GM18498 (cell line): Measurements from ENCODE around the gene ZYG11B.
"Not testable (repeated sequence)": the region's sequence is repeated elsewhere in the genome, so short reads cannot be mapped to it uniquely, and the experiment has no call there.

Experiments
- ATAC-seq: cut with Tn5 transposase; IDR thresholded peaks from one replicate; pipeline ENCODE4 v1.9.1; 2021; ENCODE audit warnings: mild to moderate bottlenecking, moderate library complexity; ENCODE audit not compliant: unreplicated experiment

The ZYG11B gene

DNA sequence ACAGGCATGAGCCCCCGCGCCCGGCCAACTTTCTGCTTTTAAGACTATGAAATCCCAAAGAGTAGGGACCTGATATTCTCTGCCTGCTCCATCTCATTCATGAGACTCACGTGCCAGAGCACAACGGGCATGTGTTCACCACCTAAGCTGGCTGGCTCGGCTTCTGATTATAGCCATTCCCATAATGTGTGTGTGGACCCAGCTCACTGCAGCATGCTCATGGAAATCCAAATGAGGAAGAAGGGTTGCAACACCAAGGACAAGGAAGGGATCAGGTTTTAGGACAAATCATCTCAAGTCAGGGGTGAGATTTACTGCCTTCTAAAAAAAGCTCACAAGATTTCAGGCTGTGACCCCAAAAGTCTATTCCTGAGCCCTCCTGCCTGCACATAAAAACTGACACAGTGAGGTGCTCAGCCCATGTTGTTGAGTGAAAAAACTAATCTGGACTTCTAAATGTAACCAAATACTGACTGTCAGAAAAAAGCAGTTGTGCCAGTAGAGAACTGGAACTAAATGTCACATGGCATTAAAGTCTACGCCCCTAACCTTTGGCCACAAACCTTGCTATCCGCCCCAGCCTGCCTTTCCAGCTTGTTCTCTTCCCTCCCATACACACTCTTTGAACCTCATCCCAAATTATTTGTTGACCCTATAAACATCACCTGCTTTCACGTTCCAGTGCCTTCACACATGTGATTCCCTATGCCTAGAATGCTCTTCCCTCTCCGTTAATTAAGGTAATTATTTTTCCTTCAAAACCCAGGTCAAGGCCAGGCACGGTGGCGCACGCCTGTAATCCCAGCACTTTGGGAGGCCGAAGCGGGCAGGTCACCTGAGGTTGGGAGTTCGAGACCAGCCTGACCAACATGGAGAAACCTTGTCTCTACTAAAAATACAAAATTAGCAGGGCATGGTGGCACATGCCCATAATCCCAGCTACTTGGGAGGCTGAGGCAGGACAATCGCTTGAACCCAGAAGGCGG, 19.0 kb upstream of the ZYG11B start:
- no peak for ATAC-seq

DNA sequence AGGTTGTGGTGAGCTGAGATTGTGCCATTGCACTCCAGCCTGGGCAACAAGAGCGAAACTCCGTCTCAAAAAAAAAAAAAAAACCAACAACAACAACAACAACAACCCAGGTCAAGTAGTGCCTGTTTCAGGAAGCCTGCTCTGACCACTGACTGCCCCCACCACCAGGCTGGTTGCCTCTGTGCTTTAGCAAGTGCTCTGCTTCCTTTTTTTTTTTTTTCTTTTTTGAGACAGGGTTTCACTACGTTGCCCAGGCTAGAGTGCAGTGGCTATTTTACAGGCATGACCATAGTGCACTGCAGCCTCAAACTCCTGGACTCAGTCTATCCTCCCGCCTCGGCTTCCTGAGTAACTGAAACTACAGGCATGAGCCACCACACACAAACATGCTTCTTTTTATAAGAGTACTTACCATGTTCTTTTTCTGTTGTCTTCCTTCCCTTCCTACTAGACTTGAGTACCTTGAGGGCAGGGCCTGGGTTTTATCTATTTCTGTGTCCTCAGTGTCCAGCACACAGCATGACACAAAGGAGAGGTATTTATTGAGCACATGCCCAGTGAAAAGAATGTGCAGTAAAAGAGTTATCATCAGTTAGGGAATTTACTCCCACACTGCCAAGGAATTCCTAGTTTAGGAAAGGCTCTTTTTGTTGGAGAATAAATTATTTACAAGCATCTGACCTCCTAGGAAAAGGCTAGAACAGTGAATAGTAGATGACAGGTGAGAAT, 18.2 kb upstream of the ZYG11B start:
- ATAC-seq, result no peak

DNA sequence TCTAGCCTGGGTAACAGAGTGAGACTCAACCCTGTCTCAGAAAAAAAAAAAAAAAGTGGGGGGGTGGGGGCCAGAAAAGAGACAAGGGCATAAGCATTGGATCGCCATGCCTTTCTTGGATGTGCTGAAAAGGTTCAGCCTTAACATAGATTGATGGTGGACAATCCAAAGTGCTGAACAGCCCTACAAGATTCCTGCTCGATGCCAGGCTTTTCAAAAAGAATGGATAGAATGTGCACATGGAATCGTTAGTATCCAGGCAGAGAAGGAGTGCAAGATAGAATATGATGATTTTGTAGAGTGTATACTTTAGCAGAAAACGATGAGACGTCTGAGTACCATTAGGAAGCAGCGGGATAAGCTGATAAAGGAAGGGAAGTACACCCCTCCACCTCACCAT, 17.2 kb upstream of the ZYG11B start:
- no peak for ATAC-seq

DNA sequence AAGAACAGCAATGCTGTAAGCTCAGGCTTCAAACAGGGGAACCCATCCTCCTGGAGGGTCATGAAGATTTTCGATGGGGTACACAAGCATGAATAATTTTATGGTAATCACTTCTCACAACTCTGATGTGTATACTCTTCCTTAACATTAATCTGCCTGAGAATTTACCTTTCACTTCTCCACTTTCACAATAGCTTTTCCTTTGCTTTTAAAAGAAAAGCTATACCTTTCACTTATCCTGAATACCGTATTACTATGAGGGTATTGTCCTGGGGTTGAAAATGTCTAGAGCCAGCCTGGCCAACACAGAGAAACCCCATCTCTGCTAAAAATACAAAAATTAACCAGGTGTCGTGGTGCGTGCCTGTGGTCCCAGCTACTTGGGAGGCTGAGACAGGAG, 12.7 kb upstream of the ZYG11B start:
- ATAC-seq, result no peak

DNA sequence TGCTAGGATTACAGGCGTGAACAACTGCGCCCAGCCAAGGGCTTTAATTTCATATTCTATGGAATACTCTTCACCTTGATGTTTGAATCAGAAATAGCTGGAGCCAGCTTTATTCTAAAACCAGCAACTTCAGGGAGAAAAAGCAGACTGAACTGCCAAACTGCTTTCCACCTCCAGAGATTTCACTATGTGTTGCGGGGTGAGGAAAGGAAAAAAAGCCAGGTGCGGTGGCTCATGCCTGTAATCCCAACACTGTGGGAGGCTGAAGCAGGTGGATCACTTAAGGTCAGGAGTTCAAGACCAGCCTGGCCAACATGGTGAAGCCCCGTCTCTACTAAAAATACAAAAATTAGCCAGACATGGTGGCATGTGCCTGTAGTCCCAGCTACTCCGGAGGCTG, 11.0 kb upstream of the ZYG11B start:
- not testable (repeated sequence) for ATAC-seq

DNA sequence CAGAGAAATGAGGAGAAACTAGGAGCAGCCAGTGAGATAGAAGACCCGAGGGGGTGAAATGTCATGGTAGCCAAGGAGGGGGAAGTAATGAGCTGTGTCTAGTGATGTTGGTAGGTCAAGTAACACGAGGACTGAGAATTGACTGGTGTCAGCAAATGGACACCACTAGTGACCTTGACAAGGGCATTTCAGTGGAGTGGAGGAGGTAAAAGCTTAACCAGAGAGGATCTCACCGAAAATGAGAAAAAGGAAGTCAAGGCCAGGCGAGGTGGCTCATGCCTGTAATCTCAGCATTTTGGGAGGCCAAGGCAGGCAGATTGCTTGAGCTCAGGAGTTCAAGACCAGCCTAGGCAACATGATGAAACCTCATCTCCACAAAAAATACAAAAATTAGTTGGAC, 3.0 kb upstream of the ZYG11B start:
- ATAC-seq, result no peak

DNA sequence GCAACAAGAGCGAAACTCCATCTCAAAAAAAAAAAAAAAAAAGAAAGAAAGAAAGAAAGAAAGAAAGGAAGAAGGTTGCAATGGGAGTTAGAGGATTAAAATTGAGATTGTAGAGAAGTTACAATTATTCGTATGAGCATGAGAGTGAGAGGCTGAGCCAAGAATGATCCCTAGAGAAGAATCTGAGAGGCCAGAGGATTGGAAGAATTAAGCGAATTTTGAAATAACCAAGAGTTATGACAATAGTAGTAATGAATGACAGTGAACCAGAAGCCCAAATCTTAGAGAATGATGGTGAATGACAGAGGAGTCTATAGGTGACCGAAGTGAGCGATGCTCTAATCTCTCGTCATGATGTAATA, 369 bp upstream of the ZYG11B start:
- no peak for ATAC-seq

DNA sequence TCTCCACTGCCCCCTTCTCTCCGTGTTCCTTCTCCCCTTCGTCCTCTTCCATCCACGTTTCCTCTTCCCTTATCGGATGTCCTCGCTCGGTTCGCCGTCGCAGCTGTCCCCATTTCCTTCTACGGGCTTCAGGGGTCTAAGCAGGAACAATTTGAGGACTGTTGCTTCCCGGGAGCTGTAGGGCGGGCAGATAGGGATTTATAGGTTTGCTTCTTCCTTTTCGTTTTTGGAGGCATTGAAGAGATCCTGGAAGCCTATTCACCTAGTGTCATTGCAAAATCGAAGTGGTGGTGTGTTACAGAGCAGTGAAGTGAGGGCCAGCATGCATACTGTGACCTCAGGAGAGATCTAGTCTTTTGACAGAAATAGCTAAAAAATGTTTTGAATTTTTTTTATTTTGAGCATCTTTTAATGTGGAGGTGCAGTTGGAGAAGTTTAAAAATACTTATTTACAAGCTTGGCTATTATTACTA, 897 bp downstream of the ZYG11B start:
- ATAC-seq, result no peak

DNA sequence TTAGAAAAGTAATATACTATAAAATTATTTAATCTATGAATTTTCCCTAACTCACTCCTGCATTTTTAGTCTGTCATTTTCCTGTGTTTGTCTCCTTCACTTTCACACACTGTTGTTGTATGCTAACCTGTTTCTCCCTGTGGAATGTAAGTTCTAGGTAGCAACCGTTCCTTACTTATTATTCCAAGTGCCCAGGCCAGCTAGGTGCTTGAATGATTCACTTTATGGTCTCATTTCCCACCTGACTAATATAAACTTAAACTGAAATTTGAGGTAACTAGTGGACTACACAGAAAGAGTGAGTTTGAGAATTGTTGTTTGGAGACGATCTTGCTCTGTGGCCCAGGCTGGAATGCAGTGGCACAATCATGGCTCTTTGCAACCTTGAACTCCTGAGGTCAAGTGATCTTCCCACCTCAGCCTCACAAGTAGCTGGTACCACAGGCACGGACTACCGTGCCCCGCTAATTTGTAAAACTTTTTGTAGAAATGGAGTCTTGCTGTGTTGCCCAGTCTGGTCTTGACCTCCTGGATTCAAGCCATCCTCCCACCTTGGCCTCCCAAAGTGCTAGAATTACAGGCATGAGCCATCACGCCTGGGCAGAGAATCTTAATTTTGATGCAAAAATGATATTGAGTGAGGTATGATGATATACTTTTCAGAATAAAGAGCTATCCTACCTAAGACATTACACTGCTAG, 1.9 kb downstream of the ZYG11B start:
- no peak for ATAC-seq

DNA sequence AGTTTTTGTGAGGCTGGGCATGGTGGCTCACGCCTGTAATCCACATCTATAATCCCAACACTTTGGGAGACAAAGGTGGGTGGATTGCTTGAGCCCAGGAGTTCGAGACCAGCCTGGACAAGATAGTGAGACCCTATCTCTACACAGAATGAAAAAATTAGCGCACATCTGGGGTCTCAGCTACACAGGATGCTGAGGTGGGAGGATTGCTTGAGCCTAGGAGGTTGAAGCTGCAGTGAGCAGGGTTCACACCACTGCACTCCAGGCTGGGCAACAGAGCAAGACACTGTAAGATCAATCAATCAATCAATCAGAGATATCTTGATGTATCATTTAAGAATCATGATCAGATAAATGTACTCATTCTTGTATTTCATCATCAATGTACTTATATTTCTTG, 7.1 kb downstream of the ZYG11B start:
- ATAC-seq, result no peak

DNA sequence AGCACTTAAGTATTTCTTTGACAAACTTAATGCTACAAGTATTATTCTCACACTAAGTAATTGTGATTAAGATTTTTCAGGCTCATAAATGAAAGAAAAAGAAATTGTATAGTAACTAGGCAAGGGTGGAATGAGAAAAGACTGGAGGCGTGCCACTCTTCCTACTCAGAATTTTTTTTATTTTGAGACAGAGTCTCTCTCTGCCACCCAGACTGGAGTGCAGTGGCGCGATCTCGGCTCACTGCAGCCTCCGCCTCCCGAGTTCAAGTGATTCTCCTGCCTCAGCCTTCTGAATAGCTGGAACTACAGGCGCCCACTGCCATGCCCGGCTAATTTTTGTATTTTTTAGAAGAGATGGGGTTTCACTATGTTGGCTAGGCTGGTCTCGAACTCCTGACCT, 9.1 kb downstream of the ZYG11B start:
- not testable (repeated sequence) for ATAC-seq

DNA sequence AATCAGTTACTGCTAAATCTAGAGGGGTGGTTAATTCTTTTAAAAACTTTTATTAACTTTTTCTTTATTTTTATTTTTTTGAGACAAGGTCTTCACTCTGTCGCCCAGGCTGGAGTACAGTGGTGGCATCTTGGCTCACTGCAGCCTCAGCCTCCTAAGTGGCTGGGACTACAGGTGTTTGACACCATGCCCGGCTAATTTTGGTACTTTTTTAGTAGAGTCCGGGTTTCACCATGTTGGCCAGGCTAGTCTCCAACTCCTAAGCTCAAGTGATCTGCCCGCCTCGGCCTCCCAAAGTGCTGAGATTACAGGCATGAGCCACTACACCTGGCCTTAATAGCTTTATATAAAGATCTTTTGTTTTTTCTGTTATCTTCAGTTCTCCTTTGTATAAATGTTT, 11.9 kb downstream of the ZYG11B start:
- no peak for ATAC-seq

DNA sequence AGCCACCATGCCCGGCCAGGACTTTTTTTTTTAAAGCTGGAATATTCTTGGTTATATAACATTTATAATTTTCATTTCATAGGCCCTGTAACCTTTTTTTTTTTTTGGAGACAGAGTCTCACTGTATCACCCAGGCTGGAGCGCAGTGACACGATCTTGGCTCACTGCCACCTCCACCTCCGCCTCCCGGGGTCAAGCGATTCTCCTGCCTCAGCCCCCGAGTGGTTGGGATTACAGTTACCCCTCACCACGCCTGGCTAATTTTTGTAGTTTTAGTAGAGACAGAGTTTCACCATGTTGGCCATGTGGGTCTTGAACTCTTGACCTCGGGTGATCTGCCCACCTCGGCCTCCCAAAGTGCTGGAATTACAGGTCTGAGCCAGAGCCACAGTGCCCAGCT, 12.6 kb downstream of the ZYG11B start:
- ATAC-seq, result no peak

DNA sequence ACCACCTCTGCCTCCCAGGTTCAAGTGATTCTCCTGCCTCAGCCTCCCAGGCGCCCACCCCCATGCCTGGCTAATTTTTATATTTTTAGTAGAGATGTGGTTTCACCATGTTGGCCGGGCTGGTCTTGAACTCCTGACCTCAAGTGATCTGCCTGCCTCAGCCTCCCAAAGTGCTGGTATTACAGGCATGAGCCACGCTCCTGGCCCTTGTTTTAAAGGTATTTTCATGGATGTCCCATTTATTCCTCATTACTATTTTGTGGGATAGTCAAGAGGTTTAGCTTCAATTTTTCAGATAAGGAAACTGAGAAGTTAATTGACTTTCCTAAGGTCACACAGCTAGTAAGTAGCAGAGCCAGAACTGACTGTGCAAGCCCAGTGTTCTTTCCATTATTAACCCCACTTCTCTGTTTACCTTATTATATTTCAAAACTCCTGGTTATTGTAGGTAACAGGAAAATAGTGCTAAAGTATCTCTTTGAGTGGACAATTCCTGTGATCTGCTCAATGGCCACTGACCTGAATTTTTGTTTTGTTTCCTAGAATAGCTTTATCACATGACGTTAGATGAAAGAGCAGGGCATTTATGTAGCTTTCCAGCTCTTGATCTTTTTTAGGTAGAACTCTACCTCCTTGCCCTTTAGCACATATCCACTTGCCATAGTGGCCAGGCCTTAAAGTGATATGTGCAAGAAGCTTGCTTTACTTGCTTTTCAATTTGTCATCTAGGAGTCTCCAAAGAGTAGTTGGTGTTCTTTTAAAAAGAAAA, 13.6 kb downstream of the ZYG11B start:
- ATAC-seq, result no peak

DNA sequence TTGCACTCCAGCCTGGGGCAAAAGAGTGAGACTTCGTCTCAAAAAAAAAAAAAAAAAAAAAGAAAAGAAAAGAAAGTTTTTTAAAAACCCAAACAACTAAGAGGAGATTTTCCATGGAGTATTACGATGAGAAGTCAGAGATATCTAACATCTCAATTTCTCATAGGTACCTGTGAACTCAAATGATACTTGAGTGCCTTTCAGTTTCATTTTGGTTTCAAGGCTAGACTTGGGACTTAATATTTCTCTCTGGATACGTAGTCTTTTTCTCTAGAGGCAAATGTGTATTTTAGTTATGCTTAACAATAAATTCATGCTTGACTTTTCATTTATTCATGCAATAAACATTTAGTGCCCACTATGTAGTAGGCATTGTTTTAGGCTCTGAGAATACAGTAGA, 15.0 kb downstream of the ZYG11B start:
- ATAC-seq, result no peak

DNA sequence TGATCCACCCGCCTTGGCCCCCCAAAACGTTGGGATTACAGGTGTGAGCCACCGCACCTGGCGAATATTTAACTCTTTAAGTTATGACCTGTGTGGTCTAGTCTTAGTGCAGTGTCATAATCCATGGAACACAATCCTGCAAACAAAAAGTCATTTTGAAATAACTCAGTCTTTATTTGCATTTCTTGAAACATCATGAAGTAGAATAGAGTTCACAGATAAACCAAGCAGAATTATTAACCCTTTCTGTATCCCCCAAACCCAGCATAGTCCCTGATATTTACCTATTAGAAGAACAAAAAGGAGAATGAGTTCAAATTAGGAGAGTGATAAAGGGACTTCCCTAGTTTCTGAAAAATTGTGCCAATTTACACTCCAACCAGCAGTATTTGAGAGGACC, 19.9 kb downstream of the ZYG11B start:
- ATAC-seq, result no peak

DNA sequence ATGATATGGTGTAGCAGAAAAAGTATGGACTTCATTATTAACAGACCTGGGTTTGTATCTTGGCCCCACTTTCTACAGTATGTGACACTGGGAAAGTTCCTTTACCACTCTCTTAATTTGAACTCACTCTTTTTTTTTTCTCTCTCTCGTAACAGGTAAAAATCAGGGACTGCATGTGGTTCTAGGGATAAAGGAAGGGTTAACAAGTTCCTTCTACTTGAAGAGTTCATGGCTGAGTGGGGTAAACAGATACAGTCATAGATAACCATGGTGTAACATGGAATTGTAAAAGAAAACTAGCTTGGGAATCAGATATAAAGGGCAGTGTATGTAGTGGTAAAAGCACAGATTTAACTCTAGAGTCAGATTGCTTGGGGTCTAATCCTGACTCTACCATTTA, 21.2 kb downstream of the ZYG11B start:
- ATAC-seq, result no peak

DNA sequence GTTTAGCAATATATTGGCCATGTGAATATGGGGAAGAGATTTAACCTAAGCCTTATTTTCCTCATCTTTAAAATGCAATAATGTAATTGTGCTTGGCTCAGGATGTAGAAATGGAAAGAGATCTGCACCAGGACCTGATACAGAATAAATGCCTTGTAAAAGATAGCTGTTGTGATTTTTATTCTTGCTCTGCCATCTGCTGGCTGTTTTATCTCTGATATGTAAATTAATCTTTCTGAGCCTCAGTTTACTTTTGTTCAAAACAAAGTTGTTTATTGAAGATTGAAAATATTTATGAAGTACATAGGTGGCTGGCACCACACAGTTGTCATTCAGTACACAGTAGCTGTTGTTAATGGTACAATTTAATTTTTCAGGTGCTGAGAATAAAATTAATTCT, 21.9 kb downstream of the ZYG11B start:
- no peak for ATAC-seq

DNA sequence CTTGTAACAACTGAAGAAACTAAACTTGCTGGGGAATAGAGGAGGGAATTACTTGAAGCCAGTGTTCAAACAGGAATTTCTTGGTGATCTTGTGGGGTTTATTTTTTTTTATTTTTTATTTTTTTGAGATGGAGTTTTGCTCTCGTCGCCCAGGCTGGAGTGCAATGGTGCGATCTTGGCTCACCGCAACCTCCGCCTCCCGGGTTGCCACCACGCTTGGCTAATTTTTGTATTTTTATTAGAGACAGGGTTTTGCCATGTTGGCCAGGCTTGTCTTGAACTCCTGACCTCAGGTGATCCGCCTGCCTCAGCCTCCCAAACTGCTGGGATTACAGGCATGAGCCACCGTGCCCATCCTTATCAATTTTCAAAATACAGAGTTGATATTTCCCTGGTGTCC, 23.2 kb downstream of the ZYG11B start:
- not testable (repeated sequence) for ATAC-seq

DNA sequence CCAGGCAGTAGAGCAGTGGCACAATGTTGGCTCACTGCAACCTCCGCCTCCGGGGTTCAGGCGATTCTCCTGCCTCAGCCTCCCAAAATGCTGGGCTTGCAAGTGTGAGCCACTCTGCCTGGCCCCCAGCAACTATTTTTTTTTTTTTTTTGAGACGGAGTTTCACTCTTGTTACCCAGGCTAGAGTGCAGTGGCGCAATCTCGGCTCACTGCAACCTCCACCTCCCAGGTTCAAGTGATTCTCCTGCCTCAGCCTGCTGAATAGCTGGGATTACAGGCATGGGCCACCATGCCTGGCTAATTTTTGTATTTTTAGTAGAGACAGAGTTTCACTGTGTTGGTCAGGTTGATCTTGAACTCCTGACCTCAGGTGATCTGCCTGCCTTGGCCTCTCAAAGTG, 23.9 kb downstream of the ZYG11B start:
- ATAC-seq, result not testable (repeated sequence)
